Ureter (tissue), 1 donor: ENCODE data around the gene NDRG4. TPM values are rescaled to one million over a fixed set of nuclear protein-coding genes. Genes with fewer than 3 reads are reported as not detected.
A peak's percentile ranks its signal among the peaks of the same experiment; 100 is the strongest.

ENCODE experiments used
- DNase-seq: peaks from one replicate; pipeline ENCODE4 v3.0.0-alpha.2; 2020; ENCODE audit warnings: low spot score
- total RNA-seq: library from RNA; stranded (reverse); gene quantifications from one replicate; pipeline ENCODE4 v1.2.4, GENCODE V29; 2023
- donor health status: DM: yes; HTN: yes; CAD: no.

The NDRG4 gene
- total RNA-seq, 1 donor from 2014 or later = 4.6 TPM

GRCh38 chr16:58508671-58509251 is 8.8 kb downstream of the NDRG4 start:
- no peak for DNase-seq

GRCh38 chr16:58509256-58510096 is 9.5 kb downstream of the NDRG4 start:
- DNase-seq = no peak

- no peak for DNase-seq
Observed at GRCh38 chr16:58510097-58510775, 10.3 kb downstream of the NDRG4 start.

- peak; percentile 39 for DNase-seq
Observed at GRCh38 chr16:58510776-58511628, 11.1 kb downstream of the NDRG4 start.

GRCh38 chr16:58511933-58512815 is 12.2 kb downstream of the NDRG4 start:
- no peak for DNase-seq

GRCh38 chr16:58513874-58514273 is 13.9 kb downstream of the NDRG4 start:
- no peak for DNase-seq

- DNase-seq = peak; percentile 89
Observed at GRCh38 chr16:58515125-58515870, 15.4 kb downstream of the NDRG4 start, which contains the start of gene SETD6. Gene SETD6 (plus strand): TSS chr16:58515517. CDS start chr16:58515538, 21 bp downstream.

- no peak for DNase-seq
Observed at GRCh38 chr16:58515871-58516767, 16.2 kb downstream of the NDRG4 start.

GRCh38 chr16:58516768-58517107 is 16.8 kb downstream of the NDRG4 start:
- DNase-seq = no peak

- DNase-seq = no peak
Observed at GRCh38 chr16:58518083-58518979, 18.4 kb downstream of the NDRG4 start.

- DNase-seq = no peak
Observed at GRCh38 chr16:58518980-58519368, 19.0 kb downstream of the NDRG4 start.

- DNase-seq = no peak
Observed at GRCh38 chr16:58519707-58520106, 19.8 kb downstream of the NDRG4 start.

GRCh38 chr16:58530179-58530578 is 30.2 kb downstream of the NDRG4 start:
- no peak for DNase-seq

GRCh38 chr16:58532414-58532813 is 32.5 kb downstream of the NDRG4 start:
- DNase-seq = no peak

- no peak for DNase-seq
Observed at GRCh38 chr16:58533751-58534470, 34.0 kb downstream of the NDRG4 start.

GRCh38 chr16:58535100-58535499 is 35.2 kb downstream of the NDRG4 start:
- DNase-seq = no peak

GRCh38 chr16:58536278-58536677 is 36.3 kb downstream of the NDRG4 start:
- no peak for DNase-seq
